GM10847 (cell line): Measurements from ENCODE around the gene ATP6V0A1.

Experiments
- POLR2A ChIP-seq: IDR thresholded peaks from 2 replicates; pipeline ENCODE4 v1.6.1; 2011; ENCODE audit not compliant: insufficient read length; ENCODE audit errors: extremely low read depth

Gene ATP6V0A1

GRCh38 chr17:42460371-42460770, 1.7 kb downstream of the ATP6V0A1 start:
- TF ChIP-seq POLR2A, result no peak

GRCh38 chr17:42463976-42464400, 5.3 kb downstream of the ATP6V0A1 start:
- no peak for TF ChIP-seq POLR2A

- no peak for TF ChIP-seq POLR2A
Measured at GRCh38 chr17:42467889-42468288, 9.2 kb downstream of the ATP6V0A1 start.

GRCh38 chr17:42472709-42473521, 14.2 kb downstream of the ATP6V0A1 start:
- no peak for TF ChIP-seq POLR2A

GRCh38 chr17:42474276-42474675, 15.6 kb downstream of the ATP6V0A1 start:
- TF ChIP-seq POLR2A, result no peak

GRCh38 chr17:42475121-42475520, 16.4 kb downstream of the ATP6V0A1 start:
- TF ChIP-seq POLR2A, result no peak

GRCh38 chr17:42475835-42476234, 17.2 kb downstream of the ATP6V0A1 start:
- TF ChIP-seq POLR2A, result no peak

GRCh38 chr17:42476411-42476810, 17.7 kb downstream of the ATP6V0A1 start:
- TF ChIP-seq POLR2A, result no peak

- TF ChIP-seq POLR2A, result no peak
Measured at GRCh38 chr17:42477173-42477572, 18.5 kb downstream of the ATP6V0A1 start.

- TF ChIP-seq POLR2A, result no peak
Measured at GRCh38 chr17:42484304-42484703, 25.6 kb downstream of the ATP6V0A1 start.

- no peak for TF ChIP-seq POLR2A
Measured at GRCh38 chr17:42485680-42486079, 27.0 kb downstream of the ATP6V0A1 start.

GRCh38 chr17:42488032-42488431, 29.4 kb downstream of the ATP6V0A1 start:
- no peak for TF ChIP-seq POLR2A

GRCh38 chr17:42493319-42493718, 34.6 kb downstream of the ATP6V0A1 start:
- TF ChIP-seq POLR2A, result no peak

GRCh38 chr17:42494673-42495072, 36.0 kb downstream of the ATP6V0A1 start:
- no peak for TF ChIP-seq POLR2A

- TF ChIP-seq POLR2A, result no peak
Measured at GRCh38 chr17:42498828-42499227, 40.1 kb downstream of the ATP6V0A1 start.

GRCh38 chr17:42502091-42502490, 43.4 kb downstream of the ATP6V0A1 start:
- TF ChIP-seq POLR2A, result no peak

GRCh38 chr17:42502926-42503325, 44.2 kb downstream of the ATP6V0A1 start:
- TF ChIP-seq POLR2A, result no peak
